HG03460 (cell line): ENCODE data around the gene ENC1.

Experiments used
- ATAC-seq: cut with Tn5 transposase; IDR thresholded peaks from one replicate; pipeline ENCODE4 v1.9.1; 2021; ENCODE audit not compliant: unreplicated experiment

The ENC1 gene

GRCh38 chr5:74632947-74633356 is 7.6 kb downstream of the ENC1 start:
- ATAC-seq = no peak

GRCh38 chr5:74631081-74631953 is 9.2 kb downstream of the ENC1 start:
- peak; percentile 96 for ATAC-seq

- ATAC-seq = no peak
These were observed 10.0 kb downstream of the ENC1 start for GRCh38 chr5:74630453-74631066.

GRCh38 chr5:74629326-74629725 is 11.2 kb downstream of the ENC1 start:
- ATAC-seq = no peak

- no peak for ATAC-seq
These were observed 12.2 kb downstream of the ENC1 start for GRCh38 chr5:74628359-74628758.

GRCh38 chr5:74627646-74628279 is 12.8 kb downstream of the ENC1 start:
- no peak for ATAC-seq

GRCh38 chr5:74626386-74627222 is 13.9 kb downstream of the ENC1 start:
- ATAC-seq = no peak

GRCh38 chr5:74625742-74626241 is 14.7 kb downstream of the ENC1 start:
- ATAC-seq = no peak

GRCh38 chr5:74624931-74625505 is 15.5 kb downstream of the ENC1 start:
- ATAC-seq = no peak

- no peak for ATAC-seq
These were observed 16.0 kb downstream of the ENC1 start for GRCh38 chr5:74624501-74624900.

GRCh38 chr5:74623748-74624408 is 16.6 kb downstream of the ENC1 start:
- no peak for ATAC-seq

- ATAC-seq = no peak
These were observed 17.4 kb downstream of the ENC1 start for GRCh38 chr5:74623006-74623611.

- no peak for ATAC-seq
These were observed 18.4 kb downstream of the ENC1 start for GRCh38 chr5:74622122-74622521.

GRCh38 chr5:74621492-74621891 is 19.0 kb downstream of the ENC1 start:
- no peak for ATAC-seq

- ATAC-seq = no peak
These were observed 21.2 kb downstream of the ENC1 start for GRCh38 chr5:74619308-74619707.

GRCh38 chr5:74618106-74618505 is 22.4 kb downstream of the ENC1 start:
- ATAC-seq = no peak

- ATAC-seq = no peak
These were observed 23.3 kb downstream of the ENC1 start for GRCh38 chr5:74617202-74617601.

- no peak for ATAC-seq
These were observed 24.0 kb downstream of the ENC1 start for GRCh38 chr5:74616236-74617146.

- ATAC-seq = no peak
These were observed 27.2 kb downstream of the ENC1 start for GRCh38 chr5:74613283-74613682.
